Neural cell (in vitro differentiated cells): Measurements from ENCODE around the gene THBD. TPM values are rescaled to one million over a fixed set of nuclear protein-coding genes. Genes with fewer than 3 reads are reported as not detected.

ENCODE experiments used
- H2AFZ ChIP-seq: fragments of 200-600, 300-800 bp; sonication (generic), shearing (Covaris generic); 2 replicates; pipeline ENCODE4 v1.6.0; 2014; ENCODE audit warnings: low read depth, mild to moderate bottlenecking, antibody characterized with exemption, low read length, moderate library complexity
- H3F3A ChIP-seq: fragments of 200-600 bp; shearing (Covaris generic); 2 replicates; pipeline ENCODE4 v1.6.1; 2016; ENCODE audit warnings: mild to moderate bottlenecking, moderate library complexity, mixed read lengths, antibody characterized with exemption, low read length; ENCODE audit not compliant: insufficient read depth, poor library complexity, severe bottlenecking
- H3K27ac ChIP-seq: fragments of 200-600, 300-800 bp; sonication (generic), shearing (Covaris generic); 2 replicates; pipeline ENCODE4 v1.5.1; 2014; ENCODE audit warnings: mild to moderate bottlenecking, low read length, moderate library complexity
- H3K27me3 ChIP-seq: fragments of 300-800, 200-600 bp; sonication (generic), shearing (Covaris generic); 2 replicates; pipeline ENCODE4 v1.6.0; 2014; ENCODE audit warnings: mild to moderate bottlenecking, low read depth, low read length, moderate library complexity; ENCODE audit not compliant: insufficient read depth
- H3K36me3 ChIP-seq: fragments of 300-800, 200-600 bp; sonication (generic), shearing (Covaris generic); 2 replicates; pipeline ENCODE4 v1.5.1; 2014; ENCODE audit warnings: mild to moderate bottlenecking, antibody characterized with exemption, low read length, moderate library complexity; ENCODE audit not compliant: insufficient read depth
- H3K4me2 ChIP-seq: fragments of 300-800, 200-600 bp; sonication (generic), shearing (Covaris generic); 2 replicates; pipeline ENCODE4 v1.6.0; 2014; ENCODE audit warnings: mild to moderate bottlenecking, low read length
- H3K4me3 ChIP-seq: fragments of 300-800, 200-600 bp; sonication (generic), shearing (Covaris generic); 2 replicates; pipeline ENCODE4 v1.5.1; 2014; ENCODE audit warnings: mild to moderate bottlenecking, low read length, moderate library complexity
- H3K79me2 ChIP-seq: fragments of 200-600 bp; shearing (Covaris generic); replicated peaks from 2 replicates; pipeline ENCODE4 v1.6.0; 2014; ENCODE audit warnings: mild to moderate bottlenecking, low read length, moderate library complexity; ENCODE audit not compliant: insufficient read depth
- H3K9ac ChIP-seq: fragments of 300-800, 200-600 bp; sonication (generic), shearing (Covaris generic); 2 replicates; pipeline ENCODE4 v1.6.1; 2016; ENCODE audit warnings: mild to moderate bottlenecking, low read length, mixed read lengths
- H3K9me2 ChIP-seq: fragments of 200-600 bp; shearing (Covaris generic); 2 replicates; pipeline ENCODE4 v1.6.1; 2016; ENCODE audit warnings: mild to moderate bottlenecking, low read length, mixed read lengths; ENCODE audit not compliant: insufficient read depth
- H3K9me3 ChIP-seq: fragments of 200-600, 300-800 bp; sonication (generic), shearing (Covaris generic); 2 replicates; pipeline ENCODE4 v1.6.1; 2016; ENCODE audit warnings: mild to moderate bottlenecking, mixed run types, low read length, moderate library complexity, mixed read lengths
- H4K20me1 ChIP-seq: fragments of 200-600 bp; shearing (Covaris generic); 2 replicates; pipeline ENCODE4 v1.6.1; 2016; ENCODE audit warnings: mild to moderate bottlenecking, mixed run types; ENCODE audit not compliant: insufficient read depth
- EP300 ChIP-seq: fragments of 450-650 bp; conservative IDR thresholded peaks from 2 replicates; pipeline ENCODE4 v1.6.1; 2014; ENCODE audit warnings: antibody characterized with exemption, mild to moderate bottlenecking, moderate library complexity; ENCODE audit not compliant: poor library complexity, severe bottlenecking
- EZH2 ChIP-seq: fragments of 200-600, 300-800 bp; shearing (Covaris generic), sonication (generic); IDR thresholded peaks from 2 replicates; pipeline ENCODE4 v1.6.1; 2014; ENCODE audit warnings: antibody characterized with exemption, low read length, borderline replicate concordance, mild to moderate bottlenecking; ENCODE audit not compliant: insufficient read depth, poor library complexity, severe bottlenecking
- MXI1 ChIP-seq: fragments of 450-650 bp; conservative IDR thresholded peaks from 2 replicates; pipeline ENCODE4 v1.6.1; 2014; ENCODE audit warnings: antibody characterized with exemption, mild to moderate bottlenecking; ENCODE audit not compliant: poor library complexity, severe bottlenecking
- POLR2AphosphoS5 ChIP-seq: IDR thresholded peaks from 2 replicates; pipeline ENCODE4 v1.6.1; 2012
- RAD21 ChIP-seq: fragments of 450-650 bp; conservative IDR thresholded peaks from 2 replicates; pipeline ENCODE4 v1.6.1; 2014; ENCODE audit warnings: antibody characterized with exemption, mild to moderate bottlenecking, moderate library complexity
- SMC3 ChIP-seq: fragments of 450-650 bp; conservative IDR thresholded peaks from 2 replicates; pipeline ENCODE4 v1.6.1; 2014; ENCODE audit warnings: antibody characterized with exemption, mild to moderate bottlenecking, moderate library complexity; ENCODE audit not compliant: poor library complexity
- TAF1 ChIP-seq: IDR thresholded peaks from 2 replicates; pipeline ENCODE4 v1.6.1; 2012; ENCODE audit warnings: low read depth
- polyA plus RNA-seq: library from polyadenylated mRNA; depleted of rRNA; stranded (reverse); fragments of >200 nt; gene quantifications from 2 replicates; pipeline ENCODE4 v1.2.3, GENCODE V29; 2014
- TF ChIP-seq, protein P1 (sequence below): IDR thresholded peaks from 2 replicates; pipeline ENCODE4 v1.6.1; 2012; ENCODE audit warnings: borderline replicate concordance
- TF ChIP-seq, protein P2 (sequence below): fragments of 450-650 bp; IDR thresholded peaks from 2 replicates; pipeline ENCODE4 v1.5.1; 2014; ENCODE audit warnings: antibody characterized with exemption, mild to moderate bottlenecking, moderate library complexity; ENCODE audit not compliant: poor library complexity, severe bottlenecking

THBD gene
- polyA plus RNA-seq, 1 donor from 2014 or later = not detected

DNA sequence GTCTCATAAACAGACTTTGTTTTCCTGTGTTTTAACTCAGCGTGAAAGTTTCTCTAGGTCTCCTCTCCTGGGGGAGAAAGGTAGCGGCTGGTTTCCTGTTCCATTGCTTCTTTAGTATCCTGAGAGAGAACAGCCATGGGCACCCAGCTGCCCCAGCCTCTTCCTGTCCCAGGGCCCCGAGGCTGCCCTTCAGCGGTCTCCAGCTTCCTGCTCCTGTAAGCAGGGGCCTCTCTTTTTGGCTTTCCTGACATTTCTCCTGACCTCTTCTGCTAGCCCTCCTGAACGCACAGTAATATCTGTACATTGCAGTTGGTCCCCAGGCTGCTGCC is 16.8 kb downstream of the THBD start (continued):
- TF ChIP-seq SMC3 (no peak), TAF1 (no peak), RAD21 (no peak)

DNA sequence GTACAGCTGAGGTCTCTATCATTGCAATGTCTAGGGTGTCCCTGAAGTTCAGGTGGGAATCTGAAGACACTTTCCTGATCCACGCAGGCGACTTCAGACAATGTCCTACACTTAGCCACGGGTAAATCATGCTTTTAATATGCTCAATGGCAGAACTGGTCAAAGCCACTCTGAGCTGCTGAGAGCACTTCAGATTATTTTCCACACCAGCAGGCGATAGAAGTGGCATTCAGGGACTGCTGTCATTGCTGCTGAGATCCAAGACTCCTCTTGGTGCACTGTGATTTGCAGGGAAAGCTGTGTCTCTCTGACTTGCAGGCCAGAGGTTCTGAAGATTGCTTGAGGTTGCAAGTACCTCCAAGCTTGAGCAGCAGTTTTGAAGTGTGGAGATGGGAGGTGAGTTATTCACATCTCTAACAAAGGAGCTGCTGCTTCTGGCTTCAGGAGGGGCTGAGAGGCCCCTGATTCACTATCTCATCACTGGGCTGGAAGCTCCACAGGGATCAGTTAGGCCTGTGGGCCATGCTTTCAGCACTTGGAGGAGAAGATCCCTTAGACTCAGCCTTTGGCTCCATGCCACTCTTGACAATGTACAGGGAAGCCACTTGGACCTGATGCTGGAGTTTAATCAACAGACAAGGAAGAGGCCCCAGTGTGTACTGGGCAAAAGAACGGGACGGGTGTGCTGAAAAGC is 17.3 kb downstream of the THBD start:
- no peak overlapping the region for H3K4me2 ChIP-seq
- H3K27ac ChIP-seq = no peak overlapping the region
- H3F3A ChIP-seq = peaks cover 7% of the 10 kb centered on the region
- H3K79me2 ChIP-seq = no peaks in the 10 kb centered on the region
- no peaks in the 10 kb centered on the region for H3K36me3 ChIP-seq
- no peaks in the 10 kb centered on the region for H3K9me2 ChIP-seq
- H2AFZ ChIP-seq = no peak overlapping the region
- H3K9ac ChIP-seq = no peak overlapping the region
- H4K20me1 ChIP-seq = no peaks in the 10 kb centered on the region
- TF ChIP-seq EZH2 (no peak), POLR2AphosphoS5 (no peak), EP300 (no peak), TAF1 (no peak), MXI1 (no peak)
- TF ChIP-seq, protein P1, sequence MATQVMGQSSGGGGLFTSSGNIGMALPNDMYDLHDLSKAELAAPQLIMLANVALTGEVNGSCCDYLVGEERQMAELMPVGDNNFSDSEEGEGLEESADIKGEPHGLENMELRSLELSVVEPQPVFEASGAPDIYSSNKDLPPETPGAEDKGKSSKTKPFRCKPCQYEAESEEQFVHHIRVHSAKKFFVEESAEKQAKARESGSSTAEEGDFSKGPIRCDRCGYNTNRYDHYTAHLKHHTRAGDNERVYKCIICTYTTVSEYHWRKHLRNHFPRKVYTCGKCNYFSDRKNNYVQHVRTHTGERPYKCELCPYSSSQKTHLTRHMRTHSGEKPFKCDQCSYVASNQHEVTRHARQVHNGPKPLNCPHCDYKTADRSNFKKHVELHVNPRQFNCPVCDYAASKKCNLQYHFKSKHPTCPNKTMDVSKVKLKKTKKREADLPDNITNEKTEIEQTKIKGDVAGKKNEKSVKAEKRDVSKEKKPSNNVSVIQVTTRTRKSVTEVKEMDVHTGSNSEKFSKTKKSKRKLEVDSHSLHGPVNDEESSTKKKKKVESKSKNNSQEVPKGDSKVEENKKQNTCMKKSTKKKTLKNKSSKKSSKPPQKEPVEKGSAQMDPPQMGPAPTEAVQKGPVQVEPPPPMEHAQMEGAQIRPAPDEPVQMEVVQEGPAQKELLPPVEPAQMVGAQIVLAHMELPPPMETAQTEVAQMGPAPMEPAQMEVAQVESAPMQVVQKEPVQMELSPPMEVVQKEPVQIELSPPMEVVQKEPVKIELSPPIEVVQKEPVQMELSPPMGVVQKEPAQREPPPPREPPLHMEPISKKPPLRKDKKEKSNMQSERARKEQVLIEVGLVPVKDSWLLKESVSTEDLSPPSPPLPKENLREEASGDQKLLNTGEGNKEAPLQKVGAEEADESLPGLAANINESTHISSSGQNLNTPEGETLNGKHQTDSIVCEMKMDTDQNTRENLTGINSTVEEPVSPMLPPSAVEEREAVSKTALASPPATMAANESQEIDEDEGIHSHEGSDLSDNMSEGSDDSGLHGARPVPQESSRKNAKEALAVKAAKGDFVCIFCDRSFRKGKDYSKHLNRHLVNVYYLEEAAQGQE = no peak
- no peak overlapping the region for H3K4me3 ChIP-seq
- H3K27me3 ChIP-seq = peaks cover 40% of the 10 kb centered on the region
- H3K9me3 ChIP-seq = no peaks in the 10 kb centered on the region

DNA sequence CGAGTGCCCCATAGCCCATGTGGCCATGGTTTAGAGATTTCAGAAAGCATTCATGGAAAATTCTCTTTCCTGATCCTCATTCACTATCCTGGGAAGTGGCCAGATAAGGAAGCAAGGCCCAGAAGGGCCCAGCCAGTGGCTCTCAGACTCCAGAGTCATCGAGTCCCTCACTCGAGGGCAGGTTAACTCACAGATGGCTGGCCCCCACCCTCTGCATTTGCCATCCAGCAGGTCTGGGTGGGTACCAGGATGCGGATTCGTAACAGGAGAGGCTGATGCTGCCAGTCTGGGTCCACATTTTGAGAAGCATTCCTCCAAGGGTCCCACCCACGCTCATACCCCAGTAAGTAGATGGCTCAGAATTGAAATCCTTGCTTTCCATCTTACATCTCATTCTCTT is 18.1 kb downstream of the THBD start:
- H2AFZ ChIP-seq = no peak overlapping the region
- H3K4me2 ChIP-seq = no peak overlapping the region
- H3K36me3 ChIP-seq = no peaks in the 10 kb centered on the region
- H3K9ac ChIP-seq = no peak overlapping the region
- H3K27me3 ChIP-seq = peaks cover 32% of the 10 kb centered on the region
- H3K79me2 ChIP-seq = no peaks in the 10 kb centered on the region
- no peaks in the 10 kb centered on the region for H3K9me2 ChIP-seq
- H3K27ac ChIP-seq = no peak overlapping the region
- TF ChIP-seq EZH2 (no peak), RAD21 (no peak), TAF1 (no peak), MXI1 (no peak), SMC3 (no peak), POLR2AphosphoS5 (no peak), EP300 (no peak)
- TF ChIP-seq, protein P1 = no peak
- TF ChIP-seq, protein P2, sequence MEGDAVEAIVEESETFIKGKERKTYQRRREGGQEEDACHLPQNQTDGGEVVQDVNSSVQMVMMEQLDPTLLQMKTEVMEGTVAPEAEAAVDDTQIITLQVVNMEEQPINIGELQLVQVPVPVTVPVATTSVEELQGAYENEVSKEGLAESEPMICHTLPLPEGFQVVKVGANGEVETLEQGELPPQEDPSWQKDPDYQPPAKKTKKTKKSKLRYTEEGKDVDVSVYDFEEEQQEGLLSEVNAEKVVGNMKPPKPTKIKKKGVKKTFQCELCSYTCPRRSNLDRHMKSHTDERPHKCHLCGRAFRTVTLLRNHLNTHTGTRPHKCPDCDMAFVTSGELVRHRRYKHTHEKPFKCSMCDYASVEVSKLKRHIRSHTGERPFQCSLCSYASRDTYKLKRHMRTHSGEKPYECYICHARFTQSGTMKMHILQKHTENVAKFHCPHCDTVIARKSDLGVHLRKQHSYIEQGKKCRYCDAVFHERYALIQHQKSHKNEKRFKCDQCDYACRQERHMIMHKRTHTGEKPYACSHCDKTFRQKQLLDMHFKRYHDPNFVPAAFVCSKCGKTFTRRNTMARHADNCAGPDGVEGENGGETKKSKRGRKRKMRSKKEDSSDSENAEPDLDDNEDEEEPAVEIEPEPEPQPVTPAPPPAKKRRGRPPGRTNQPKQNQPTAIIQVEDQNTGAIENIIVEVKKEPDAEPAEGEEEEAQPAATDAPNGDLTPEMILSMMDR = no peak
- H3F3A ChIP-seq = peaks cover 7% of the 10 kb centered on the region
- no peaks in the 10 kb centered on the region for H4K20me1 ChIP-seq
- no peaks in the 10 kb centered on the region for H3K9me3 ChIP-seq
- no peak overlapping the region for H3K4me3 ChIP-seq
